Measurements from ENCODE around the gene PCDH9.

The PCDH9 gene

GRCh38 chr13:67226696-67227095, 3.4 kb downstream of the PCDH9 start:
- no peak for DNase-seq (ENCODE audit: low read depth in 2 of 2, low spot score in 1 of 2)

GRCh38 chr13:67225252-67226159, 4.6 kb downstream of the PCDH9 start:
- DNase-seq (ENCODE audit: low read depth in 2 of 2, low spot score in 1 of 2), result no peak

- DNase-seq (ENCODE audit: low read depth in 2 of 2, low spot score in 1 of 2), result no peak
These were observed 5.8 kb downstream of the PCDH9 start for GRCh38 chr13:67224148-67224846.

DNA sequence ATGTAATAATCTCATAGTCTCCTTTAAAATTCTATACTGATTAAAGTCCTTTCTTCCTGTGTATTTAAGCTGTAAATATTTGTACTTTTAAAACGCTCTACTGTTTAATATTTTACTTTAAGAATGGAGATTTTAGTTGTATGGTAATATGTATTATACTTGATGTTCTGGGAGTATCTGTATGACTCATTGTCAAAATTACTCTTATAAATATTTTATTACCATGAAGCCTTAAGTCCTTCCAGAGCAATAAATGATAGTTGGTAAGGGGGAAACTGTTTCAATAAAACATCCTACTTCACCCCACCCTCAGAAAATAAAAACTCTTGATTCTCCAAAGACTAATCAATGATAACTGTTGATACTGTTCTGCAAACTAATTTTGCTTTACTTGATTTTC, 6.4 kb downstream of the PCDH9 start:
- no peak for DNase-seq (ENCODE audit: low read depth in 2 of 2, low spot score in 1 of 2)

DNA sequence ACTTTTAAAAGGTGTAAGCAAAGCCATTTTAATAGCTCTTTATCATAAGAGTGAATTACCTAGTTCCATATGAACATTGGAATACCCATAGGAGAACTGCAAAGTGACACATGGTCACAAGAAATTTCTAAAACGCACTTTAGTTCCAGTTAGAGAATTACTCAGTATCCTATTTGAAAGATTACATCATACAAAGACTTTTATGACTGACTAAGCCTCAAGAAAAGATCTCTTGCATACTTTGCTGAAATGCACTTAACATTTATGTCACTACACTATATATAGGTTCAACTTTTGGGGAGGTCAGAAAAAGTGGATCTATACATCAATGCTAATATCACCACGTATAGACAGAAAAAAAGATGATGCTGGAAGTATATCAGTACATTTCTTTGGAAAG, 7.1 kb downstream of the PCDH9 start:
- DNase-seq (ENCODE audit: low read depth in 2 of 2, low spot score in 1 of 2), result no peak

DNA sequence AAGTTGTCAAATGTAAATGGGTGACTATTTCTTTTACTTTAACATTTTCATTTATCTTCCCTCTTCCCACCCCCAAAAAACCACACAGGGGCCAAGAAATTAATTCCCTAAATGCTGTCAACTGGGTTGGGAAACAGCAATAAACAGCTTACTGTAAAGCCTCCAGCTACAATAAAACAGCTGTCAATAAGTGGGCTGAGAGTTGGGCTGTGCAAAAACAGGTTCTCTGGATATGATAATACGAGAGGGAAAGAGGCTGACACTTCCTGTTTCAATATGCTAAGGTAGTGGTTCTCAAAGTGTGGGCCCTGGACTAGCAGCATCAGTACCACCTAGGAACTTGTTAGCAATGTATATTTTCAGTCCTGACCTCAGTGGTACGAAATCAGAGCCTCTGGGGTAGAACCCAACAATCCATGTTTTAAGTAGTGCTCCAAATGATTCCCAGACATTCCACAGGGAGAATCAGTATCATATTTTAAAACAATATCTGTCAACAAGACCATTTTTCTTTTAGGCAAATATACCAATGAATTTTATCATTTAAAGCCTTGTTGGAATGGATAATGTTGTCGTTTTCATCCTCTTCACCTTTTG, 8.4 kb downstream of the PCDH9 start:
- DNase-seq (ENCODE audit: low read depth in 2 of 2, low spot score in 1 of 2), result no peak

- DNase-seq (ENCODE audit: low read depth in 2 of 2, low spot score in 1 of 2), result no peak
These were observed 11.0 kb downstream of the PCDH9 start for GRCh38 chr13:67219113-67219512.

- no peak for DNase-seq (ENCODE audit: low read depth in 2 of 2, low spot score in 1 of 2)
These were observed 12.3 kb downstream of the PCDH9 start for GRCh38 chr13:67217880-67218279.

DNA sequence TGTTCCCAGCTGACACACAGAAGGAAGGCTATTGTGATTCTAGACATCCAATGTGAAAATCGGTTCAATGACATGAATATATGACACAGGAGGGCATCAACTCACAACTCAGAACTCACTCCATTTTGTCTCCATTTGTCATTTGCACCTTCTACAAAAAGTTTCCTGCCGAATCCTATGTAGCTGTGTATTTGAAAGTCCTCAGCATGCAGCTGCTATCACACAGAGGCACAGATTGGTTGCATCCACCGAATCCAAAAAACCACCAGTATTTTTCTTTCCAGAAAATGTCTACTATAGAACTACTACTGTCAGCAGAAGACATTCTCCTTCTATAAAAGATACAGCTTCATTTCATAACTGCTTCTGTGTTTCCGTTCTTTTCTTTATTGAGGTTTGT, 13.3 kb downstream of the PCDH9 start:
- no peak for DNase-seq (ENCODE audit: low read depth in 2 of 2, low spot score in 1 of 2)

GRCh38 chr13:67210208-67210607, 19.9 kb downstream of the PCDH9 start:
- no peak for DNase-seq (ENCODE audit: low read depth in 2 of 2, low spot score in 1 of 2)

GRCh38 chr13:67208552-67208951, 21.6 kb downstream of the PCDH9 start:
- DNase-seq (ENCODE audit: low read depth in 2 of 2, low spot score in 1 of 2), result no peak

GRCh38 chr13:67204764-67205163, 25.4 kb downstream of the PCDH9 start:
- DNase-seq (ENCODE audit: low read depth in 2 of 2, low spot score in 1 of 2), result no peak

DNA sequence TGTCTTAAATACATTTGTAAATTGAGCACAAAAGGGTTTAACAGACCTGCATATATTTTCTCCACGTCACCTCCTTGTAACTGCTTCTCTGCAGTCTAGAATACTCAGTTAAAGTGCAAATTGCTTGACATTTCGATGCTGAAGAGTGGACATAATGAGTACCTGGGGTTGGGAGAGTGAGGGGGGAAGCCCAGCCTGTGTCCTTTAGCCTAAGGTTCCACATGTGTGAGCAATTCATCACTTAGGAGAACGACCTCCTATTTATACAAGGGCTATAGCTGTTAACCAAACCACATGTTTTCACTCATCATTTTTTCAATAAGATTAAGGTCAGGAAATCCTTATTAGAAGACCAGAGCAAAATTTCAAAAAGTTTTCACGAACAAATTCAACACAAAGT, 29.5 kb downstream of the PCDH9 start:
- no peak for DNase-seq (ENCODE audit: low read depth in 2 of 2, low spot score in 1 of 2)

DNA sequence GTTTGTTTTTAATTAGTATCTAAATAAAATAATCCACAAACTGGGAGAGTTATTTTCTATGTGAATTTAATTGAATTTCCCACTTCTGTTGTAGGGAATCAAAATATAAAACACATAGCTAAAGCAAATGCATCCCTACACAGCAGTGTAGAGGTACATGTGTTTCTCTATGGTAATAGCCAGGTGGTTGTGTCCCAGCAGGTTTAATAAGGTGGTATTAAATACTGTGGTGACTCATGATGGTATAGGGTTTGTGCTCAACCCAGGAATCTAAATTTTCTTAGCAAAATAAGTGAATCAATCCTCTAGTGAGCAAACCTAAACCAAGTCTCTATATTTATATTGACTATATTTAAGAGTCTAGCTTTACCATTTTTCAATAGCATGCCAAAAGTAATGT, 30.0 kb downstream of the PCDH9 start:
- DNase-seq (ENCODE audit: low read depth in 2 of 2, low spot score in 1 of 2), result no peak

- DNase-seq (ENCODE audit: low read depth in 2 of 2, low spot score in 1 of 2), result no peak
These were observed 32.4 kb downstream of the PCDH9 start for GRCh38 chr13:67197704-67198103.

GRCh38 chr13:67193979-67194378, 36.2 kb downstream of the PCDH9 start:
- no peak for DNase-seq (ENCODE audit: low read depth in 2 of 2, low spot score in 1 of 2)

GRCh38 chr13:67192751-67193150, 37.4 kb downstream of the PCDH9 start:
- no peak for DNase-seq (ENCODE audit: low read depth in 2 of 2, low spot score in 1 of 2)

- DNase-seq (ENCODE audit: low read depth in 2 of 2, low spot score in 1 of 2), result no peak
These were observed 43.1 kb downstream of the PCDH9 start for GRCh38 chr13:67186995-67187569.

GRCh38 chr13:67184247-67184646, 45.9 kb downstream of the PCDH9 start:
- DNase-seq (ENCODE audit: low read depth in 2 of 2, low spot score in 1 of 2), result no peak

DNA sequence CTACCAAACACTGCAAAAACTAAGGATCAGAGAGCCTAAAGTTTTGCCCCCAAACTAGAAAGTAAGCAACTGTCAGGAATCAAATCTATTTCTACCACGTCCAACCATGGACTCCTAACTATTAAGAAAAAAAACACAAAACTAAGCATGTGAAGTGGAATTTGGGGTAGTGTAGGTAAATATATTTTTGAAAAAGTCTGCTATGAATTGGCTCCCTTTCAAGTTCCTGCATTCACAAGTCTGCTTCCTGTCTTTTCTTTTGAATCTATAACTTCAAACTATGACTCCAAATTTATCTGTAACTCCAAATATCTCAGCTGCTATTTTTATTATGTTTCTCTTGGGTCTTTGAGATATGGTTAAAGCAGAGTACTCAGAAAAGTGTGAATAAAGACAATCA, 47.0 kb downstream of the PCDH9 start:
- DNase-seq (ENCODE audit: low read depth in 2 of 2, low spot score in 1 of 2), result no peak

- no peak for DNase-seq (ENCODE audit: low read depth in 2 of 2, low spot score in 1 of 2)
These were observed 54.2 kb downstream of the PCDH9 start for GRCh38 chr13:67175836-67176459.
